ENCODE data around the gene PLCG2. TPM values are rescaled to one million over a fixed set of nuclear protein-coding genes. Genes with fewer than 3 reads are reported as not detected.

Gene PLCG2
- total RNA-seq, 1 experiment from 2014 or later = 6.0 TPM

- no peak overlapping the region for H3K9ac ChIP-seq (ENCODE audit: extremely low read depth, insufficient read length, low read length)
- H3K4me3 Mint-ChIP-seq = no peak overlapping the region
- H2BK15ac ChIP-seq (ENCODE audit: low read depth, low read length) = no peak overlapping the region
- no peaks in the 10 kb centered on the region for H3K23me2 ChIP-seq (ENCODE audit: insufficient read length, low read depth, low read length, poor library complexity, severe bottlenecking)
- no peak overlapping the region for H2BK120ac ChIP-seq (ENCODE audit: low read depth, low read length, poor library complexity, severe bottlenecking)
- H3K9me3 ChIP-seq (ENCODE audit: control insufficient read depth, low read depth, low read length) = no peaks in the 10 kb centered on the region
- H2BK5ac ChIP-seq (ENCODE audit: insufficient read length, low read length) = no peak overlapping the region
- no peaks in the 10 kb centered on the region for H4K20me1 ChIP-seq (ENCODE audit: control insufficient read depth, insufficient read depth, insufficient read length)
- H3K18ac ChIP-seq (ENCODE audit: insufficient read length, low read depth, low read length) = no peak overlapping the region
- no peaks in the 10 kb centered on the region for H3K79me1 ChIP-seq (ENCODE audit: insufficient read depth, low read depth, low read length, poor library complexity, severe bottlenecking)
- H3K23ac ChIP-seq (ENCODE audit: insufficient read length, low read depth, low read length) = no peak overlapping the region
- no peak overlapping the region for H2AK5ac ChIP-seq (ENCODE audit: insufficient read length, low read length)
- H2AFZ ChIP-seq (ENCODE audit: low read length) = no peak overlapping the region
- no peak for TF ChIP-seq CTCF (conservative IDR thresholded peaks at IDR 0.05)
- H4K8ac ChIP-seq (replicated peaks; ENCODE audit: insufficient read length, low read depth, low read length) = no peak overlapping the region
- no peaks in the 10 kb centered on the region for H3K27me3 ChIP-seq (ENCODE audit: insufficient read depth, low read length)
- H3K27ac ChIP-seq (ENCODE audit: insufficient read length, low read depth, low read length) = no peak overlapping the region
- no peak overlapping the region for H3K4ac ChIP-seq (ENCODE audit: low read depth, low read length)
- no peaks in the 10 kb centered on the region for H3K4me1 ChIP-seq (ENCODE audit: insufficient read depth, low read length)
- peaks cover 0 to 1% (median 0%) of the 10 kb centered on the region in 3 experiments; a peak in 2 of 7 replicates for H3K36me3 Mint-ChIP-seq (ENCODE audit: insufficient read depth in 1 of 3, low read depth in 3 of 3)
- H3K9me3 Mint-ChIP-seq = peaks cover 1 to 2% of the 10 kb centered on the region in 2 experiments; a peak in 2 of 5 replicates
- H4K5ac ChIP-seq (ENCODE audit: insufficient read length, low read depth, low read length) = no peak overlapping the region
- no peak for DNase-seq
- no CpG with 5 or more reads among the region's 8 CpGs for WGBS (ENCODE audit: extremely low coverage, insufficient read length, low lambda C conversion rate)
- H4K91ac ChIP-seq (ENCODE audit: insufficient read length, low read depth, low read length) = no peak overlapping the region
- no peak overlapping the region for H3T11ph ChIP-seq (ENCODE audit: low read length)
- no peak overlapping the region for H3K14ac ChIP-seq (ENCODE audit: insufficient read depth, low read length)
- no peak overlapping the region for H2BK20ac ChIP-seq (ENCODE audit: low read depth, low read length, poor library complexity, severe bottlenecking)
- no peak overlapping the region for H3K4me2 ChIP-seq (ENCODE audit: insufficient read depth, insufficient read length, low read length)
- no peak overlapping the region for H2BK12ac ChIP-seq (ENCODE audit: insufficient read length, low read depth, low read length)
- peaks cover 3 to 8% of the 10 kb centered on the region in 2 experiments; a peak in 3 of 4 replicates for H3K4me1 Mint-ChIP-seq
- no peak overlapping the region for H3K27ac Mint-ChIP-seq
- no peaks in the 10 kb centered on the region for H3K27me3 Mint-ChIP-seq (ENCODE audit: low read depth)
- H3K79me2 ChIP-seq (ENCODE audit: insufficient read depth, low read length) = no peaks in the 10 kb centered on the region
- H3K56ac ChIP-seq (ENCODE audit: insufficient read length, low read depth, low read length) = no peak overlapping the region
Measured at GRCh38 chr16:81907681-81908080, 128.6 kb downstream of the PLCG2 start.
